A549 (cell line): ENCODE results near the gene ACR. TPM values are rescaled to one million over a fixed set of nuclear protein-coding genes. Genes with fewer than 3 reads are reported as not detected.

Experiments used
- ATAC-seq, 2 experiments: fragments of 200-7000 bp in 1 of 2; fragments of >200 bp in 1 of 2; cut with Nextera tagmentation in 1 of 2; cut with Tn5 transposase in 1 of 2; 3 replicates each; pipeline versions ENCODE4 v1.8.0 to v1.9.1; 2018 to 2020; ENCODE audit warnings: mild to moderate bottlenecking in 1 of 2, moderate library complexity in 1 of 2
- CTCF ChIA-PET: fragments of 300-600 bp; sonication (Branson Sonifier 250); formaldehyde crosslinking; extraction: SDS; loops from one replicate; lab custom pipeline; 2021; ENCODE audit warnings: antibody characterized with exemption, inconsistent platforms; lab: Yijun Ruan, JAX
- POLR2A ChIA-PET: fragments of 350-600 bp; formaldehyde crosslinking; extraction: SDS; loops from one replicate; lab custom pipeline; 2021; ENCODE audit warnings: antibody characterized with exemption, inconsistent platforms; lab: Yijun Ruan, JAX
- DNase-seq, 2 experiments: peaks; one replicate each; pipeline versions ENCODE4 v3.0.0 to v3.0.0-alpha.2; 2011 to 2016; ENCODE audit warnings: low read depth in 1 of 2, low spot score in 1 of 2
- FAIRE-seq: peaks from 2 replicates; lab custom pipeline; 2011; peaks lifted over from hg19 to GRCh38; lab: Jason Lieb, UNC
- H3K27ac ChIP-seq, 2 experiments: fragments of >200 bp; sonication (Bioruptor Twin); formaldehyde crosslinking; 3 replicates each; pipeline ENCODE4 v1.5.1; 2016 to 2017
- H3K4me1 ChIP-seq: fragments of >200 bp; sonication (Bioruptor Twin); formaldehyde crosslinking; 3 replicates; pipeline ENCODE4 v1.6.1; 2016
- H3K4me2 ChIP-seq: fragments of >200 bp; sonication (Bioruptor Twin); formaldehyde crosslinking; 3 replicates; pipeline ENCODE4 v1.6.1; 2016
- H3K4me3 ChIP-seq: fragments of >200 bp; sonication (Bioruptor Twin); formaldehyde crosslinking; 3 replicates; pipeline ENCODE4 v1.5.1; 2016
- H3K9me3 ChIP-seq: fragments of >200 bp; sonication (Bioruptor Twin); formaldehyde crosslinking; 3 replicates; pipeline ENCODE4 v1.6.1; 2016
- ATOH8 ChIP-seq: fragments of 250-450 bp; sonication (Bioruptor Pico); IDR thresholded peaks from 2 replicates; pipeline ENCODE4 v1.5.0; 2020; ENCODE audit warnings: low read depth, mild to moderate bottlenecking, moderate library complexity
- BHLHE40 ChIP-seq: IDR thresholded peaks from 2 replicates; pipeline ENCODE4 v1.6.1; 2012; ENCODE audit warnings: low read depth, low read length, inconsistent platforms
- CBX8 ChIP-seq: fragments of 200-600 bp; sonication (generic); IDR thresholded peaks from 2 replicates; pipeline ENCODE4 v1.6.1; 2016
- CEBPB ChIP-seq, 2 experiments: fragments of >200 bp in 1 of 2; sonication (Bioruptor Twin) in 1 of 2; formaldehyde crosslinking in 1 of 2; IDR thresholded peaks; 2 replicates each; pipeline ENCODE4 v1.6.1; 2012 to 2016
- CHD2 ChIP-seq: fragments of 150-350 bp; IDR thresholded peaks from 2 replicates; pipeline ENCODE4 v1.6.1; 2014; ENCODE audit warnings: low read length; ENCODE audit not compliant: partially characterized antibody
- EHF ChIP-seq: fragments of 250-450 bp; sonication (Bioruptor Pico); IDR thresholded peaks from 2 replicates; pipeline ENCODE4 v1.5.0; 2020; ENCODE audit warnings: mild to moderate bottlenecking
- ELK1 ChIP-seq: fragments of 150-350 bp; IDR thresholded peaks from 2 replicates; pipeline ENCODE4 v1.6.1; 2014; ENCODE audit warnings: low read depth, mild to moderate bottlenecking, low read length
- EP300 ChIP-seq, 2 experiments: fragments of >200 bp; sonication (Bioruptor Twin); formaldehyde crosslinking; IDR thresholded peaks; 2 replicates in 1 of 2; 3 replicates in 1 of 2; pipeline ENCODE4 v1.6.1; 2016 to 2017
- ESRRA ChIP-seq: fragments of 150-350 bp; IDR thresholded peaks from 2 replicates; pipeline ENCODE4 v1.6.1; 2014; ENCODE audit warnings: mild to moderate bottlenecking, low read length, borderline replicate concordance
- FOSL2 ChIP-seq, 2 experiments: fragments of 450-650 bp in 1 of 2; fragments of >200 bp in 1 of 2; sonication (Bioruptor Twin) in 1 of 2; formaldehyde crosslinking; IDR thresholded peaks; 2 replicates each; pipeline versions ENCODE4 v1.5.0 to v1.6.1; 2016 to 2020; ENCODE audit warnings: mild to moderate bottlenecking in 1 of 2, moderate library complexity in 1 of 2
- FOXS1 ChIP-seq: fragments of 250-450 bp; sonication (Bioruptor Pico); IDR thresholded peaks from 2 replicates; pipeline ENCODE4 v1.5.0; 2020; ENCODE audit warnings: mild to moderate bottlenecking, moderate library complexity
- GATA3 ChIP-seq: IDR thresholded peaks from 2 replicates; pipeline ENCODE4 v1.6.1; 2012; ENCODE audit warnings: borderline replicate concordance
- HEYL ChIP-seq: fragments of 250-450 bp; sonication (Bioruptor Pico); IDR thresholded peaks from 2 replicates; pipeline ENCODE4 v1.8.0; 2021; ENCODE audit warnings: mild to moderate bottlenecking, moderate library complexity
- HOXB5 ChIP-seq: fragments of 250-450 bp; sonication (Bioruptor Pico); IDR thresholded peaks from 2 replicates; pipeline ENCODE4 v1.5.0; 2020; ENCODE audit warnings: mild to moderate bottlenecking, moderate library complexity
- JUN ChIP-seq, 2 experiments: fragments of >200 bp; sonication (Bioruptor Twin); formaldehyde crosslinking; IDR thresholded peaks; 2 replicates in 1 of 2; 3 replicates in 1 of 2; pipeline ENCODE4 v1.6.1; 2016 to 2017
- KDM5A ChIP-seq: fragments of 200-600 bp; sonication (generic); IDR thresholded peaks from 2 replicates; pipeline ENCODE4 v1.6.1; 2016; ENCODE audit warnings: antibody characterized with exemption, mild to moderate bottlenecking
- MAFK ChIP-seq: fragments of 450-650 bp; IDR thresholded peaks from 2 replicates; pipeline ENCODE4 v1.6.1; 2014; ENCODE audit not compliant: partially characterized antibody
- MAX ChIP-seq: IDR thresholded peaks from 2 replicates; pipeline ENCODE4 v1.6.1; 2012
- MAZ ChIP-seq: fragments of 150-350 bp; IDR thresholded peaks from 2 replicates; pipeline ENCODE4 v1.6.1; 2014; ENCODE audit warnings: antibody characterized with exemption, low read depth, low read length, borderline replicate concordance
- NPAS2 ChIP-seq: fragments of 250-450 bp; sonication (Bioruptor Pico); IDR thresholded peaks from 2 replicates; pipeline ENCODE4 v1.8.0; 2022; ENCODE audit warnings: mild to moderate bottlenecking, moderate library complexity, borderline replicate concordance
- NR3C1 ChIP-seq: fragments of >200 bp; sonication (Bioruptor Twin); formaldehyde crosslinking; IDR thresholded peaks from 3 replicates; pipeline ENCODE4 v1.6.1; 2017
- RCOR1 ChIP-seq: fragments of 150-350 bp; IDR thresholded peaks from 2 replicates; pipeline ENCODE4 v1.6.1; 2014; ENCODE audit warnings: antibody characterized with exemption, low read length, low read depth
- RFX5 ChIP-seq: fragments of 450-650 bp; IDR thresholded peaks from 2 replicates; pipeline ENCODE4 v1.7.1; 2014; ENCODE audit warnings: antibody characterized with exemption, mild to moderate bottlenecking, moderate library complexity
- SMC3 ChIP-seq: fragments of >200 bp; sonication (Bioruptor Twin); formaldehyde crosslinking; IDR thresholded peaks from 3 replicates; pipeline ENCODE4 v1.6.1; 2018; ENCODE audit warnings: inconsistent platforms
- TFCP2L1 ChIP-seq: fragments of 250-450 bp; sonication (Bioruptor Pico); IDR thresholded peaks from 2 replicates; pipeline ENCODE4 v1.5.0; 2021; ENCODE audit warnings: mild to moderate bottlenecking
- TP53 ChIP-seq: fragments of 250-450 bp; sonication (Bioruptor Pico); IDR thresholded peaks from 2 replicates; pipeline ENCODE4 v1.5.0; 2021; ENCODE audit warnings: mild to moderate bottlenecking, moderate library complexity
- ZSCAN20 ChIP-seq: fragments of 250-450 bp; sonication (Bioruptor Pico); IDR thresholded peaks from 2 replicates; pipeline ENCODE4 v1.8.0; 2022; ENCODE audit warnings: mild to moderate bottlenecking, moderate library complexity
- WGBS: methylation state at CpG from one replicate; pipeline ENCODE4 v1.1.6; 2017; ENCODE audit errors: missing lambda C conversion rate; 5-methylcytosine and 5-hydroxymethylcytosine counted together
- polyA plus RNA-seq, 4 experiments: library from polyadenylated mRNA; depleted of rRNA in 3 of 4; stranded (reverse); fragments of >200 nt; fragmentation: RNase III in 1 of 4; extraction: RNeasy Plus Mini Kit Qiagen cat#74134 plus additional on column Dnase treatment in 1 of 4; gene quantifications; 2 replicates in 3 of 4; 3 replicates in 1 of 4; pipeline ENCODE4 v1.2.3, GENCODE V29; 2011 to 2017
- TF ChIP-seq, protein P1 (sequence below): fragments of 250-450 bp; sonication (Bioruptor Pico); IDR thresholded peaks from 2 replicates; pipeline ENCODE4 v1.5.0; 2021; ENCODE audit warnings: mild to moderate bottlenecking, moderate library complexity, borderline replicate concordance
- TF ChIP-seq, protein P2 (sequence below): IDR thresholded peaks from 2 replicates; pipeline ENCODE4 v1.6.1; 2012
- TF ChIP-seq, protein P3 (sequence below): fragments of >200 bp; sonication (Bioruptor Twin); formaldehyde crosslinking; IDR thresholded peaks from 3 replicates; pipeline ENCODE4 v1.6.1; 2016
- TF ChIP-seq, protein P4 (sequence below): IDR thresholded peaks from 2 replicates; pipeline ENCODE4 v1.6.1; 2012; ENCODE audit warnings: low read depth, borderline replicate concordance

The ACR gene
- polyA plus RNA-seq, 2 of the 4 experiments (the other 2 are of a cell fraction), result not detected

GRCh38 chr22:50705851-50706351 is 32.1 kb upstream of the ACR start (continued):
- TF ChIP-seq, protein P1, sequence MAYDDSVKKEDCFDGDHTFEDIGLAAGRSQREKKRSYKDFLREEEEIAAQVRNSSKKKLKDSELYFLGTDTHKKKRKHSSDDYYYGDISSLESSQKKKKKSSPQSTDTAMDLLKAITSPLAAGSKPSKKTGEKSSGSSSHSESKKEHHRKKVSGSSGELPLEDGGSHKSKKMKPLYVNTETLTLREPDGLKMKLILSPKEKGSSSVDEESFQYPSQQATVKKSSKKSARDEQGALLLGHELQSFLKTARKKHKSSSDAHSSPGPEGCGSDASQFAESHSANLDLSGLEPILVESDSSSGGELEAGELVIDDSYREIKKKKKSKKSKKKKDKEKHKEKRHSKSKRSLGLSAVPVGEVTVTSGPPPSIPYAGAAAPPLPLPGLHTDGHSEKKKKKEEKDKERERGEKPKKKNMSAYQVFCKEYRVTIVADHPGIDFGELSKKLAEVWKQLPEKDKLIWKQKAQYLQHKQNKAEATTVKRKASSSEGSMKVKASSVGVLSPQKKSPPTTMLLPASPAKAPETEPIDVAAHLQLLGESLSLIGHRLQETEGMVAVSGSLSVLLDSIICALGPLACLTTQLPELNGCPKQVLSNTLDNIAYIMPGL (CRISPR knock-in tag), result no peak
- TF ChIP-seq RCOR1, result no peak
- TF ChIP-seq CHD2, result no peak
- no peak for TF ChIP-seq FOSL2 (IDR thresholded peaks at IDR 0.05)
- no peak for TF ChIP-seq FOSL2 (CRISPR knock-in tag; IDR thresholded peaks at IDR 0.05)
- TF ChIP-seq ESRRA, result no peak
- TF ChIP-seq TFCP2L1 (CRISPR knock-in tag), result no peak

- TF ChIP-seq HOXB5, result no peak
- TF ChIP-seq SMC3, result no peak
- no peak for TF ChIP-seq ATOH8 (CRISPR knock-in tag)
- TF ChIP-seq MAFK, result no peak
- no peak for TF ChIP-seq HEYL (CRISPR knock-in tag)
- TF ChIP-seq NPAS2, result no peak
- no peak for TF ChIP-seq CEBPB (IDR thresholded peaks at IDR 0.05)
- no peak for TF ChIP-seq JUN (IDR thresholded peaks at IDR 0.05)
- TF ChIP-seq TP53 (CRISPR knock-in tag), result no peak
- TF ChIP-seq CBX8, result no peak
- TF ChIP-seq FOXS1 (CRISPR knock-in tag), result no peak
- no peak for TF ChIP-seq ZSCAN20 (CRISPR knock-in tag)
- no peak for TF ChIP-seq NR3C1
- TF ChIP-seq, protein P2, sequence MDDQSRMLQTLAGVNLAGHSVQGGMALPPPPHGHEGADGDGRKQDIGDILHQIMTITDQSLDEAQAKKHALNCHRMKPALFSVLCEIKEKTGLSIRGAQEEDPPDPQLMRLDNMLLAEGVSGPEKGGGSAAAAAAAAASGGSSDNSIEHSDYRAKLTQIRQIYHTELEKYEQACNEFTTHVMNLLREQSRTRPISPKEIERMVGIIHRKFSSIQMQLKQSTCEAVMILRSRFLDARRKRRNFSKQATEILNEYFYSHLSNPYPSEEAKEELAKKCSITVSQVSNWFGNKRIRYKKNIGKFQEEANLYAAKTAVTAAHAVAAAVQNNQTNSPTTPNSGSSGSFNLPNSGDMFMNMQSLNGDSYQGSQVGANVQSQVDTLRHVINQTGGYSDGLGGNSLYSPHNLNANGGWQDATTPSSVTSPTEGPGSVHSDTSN, result no peak
- no peak for TF ChIP-seq ELK1
- TF ChIP-seq, all 56 proteins: peak for 0
- no peak for ATAC-seq
- no peak overlapping the region for H3K27ac ChIP-seq
- no peaks in the 10 kb centered on the region for H3K4me1 ChIP-seq
- H3K4me3 ChIP-seq, result no peak overlapping the region
- no peak overlapping the region for H3K4me2 ChIP-seq
- POLR2A ChIA-PET, result no interaction called here
- FAIRE-seq, result no peak
- WGBS, result 95% methylated on average over 14 of the region's 14 CpGs
- no peaks in the 10 kb centered on the region for H3K9me3 ChIP-seq
- DNase-seq, result no peak
- CTCF ChIA-PET, result no interaction called here
Observed at GRCh38 chr22:50706481-50707125, 31.4 kb upstream of the ACR start.

DNA sequence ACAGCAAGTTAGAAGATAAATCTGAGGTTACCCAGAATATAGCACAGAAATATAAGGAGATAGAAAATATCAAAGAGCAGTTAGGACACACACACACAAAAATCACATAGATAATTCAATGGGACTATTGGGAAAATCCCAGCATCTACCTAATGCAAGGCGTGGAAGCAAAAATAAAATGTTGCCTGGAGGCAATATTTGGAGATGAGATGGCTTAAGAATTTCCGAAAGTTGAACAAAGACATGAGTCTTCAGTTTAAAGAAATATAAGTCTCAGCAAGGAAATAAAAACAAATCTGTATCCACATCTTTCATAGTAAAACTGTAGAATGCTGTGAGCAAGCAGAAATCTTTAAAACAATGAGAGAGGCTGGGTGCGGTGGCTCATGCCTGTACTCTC is 29.5 kb upstream of the ACR start:
- CTCF ChIA-PET, result interaction anchor here (0.7 kb wide), 1 partner anchor 1472 kb away, joined by 3 read pairs; no protein-coding TSS in a partner anchor
- TF ChIP-seq EHF (CRISPR knock-in tag), result no peak
- TF ChIP-seq CHD2, result no peak
- TF ChIP-seq RFX5, result no peak
- TF ChIP-seq, protein P3, sequence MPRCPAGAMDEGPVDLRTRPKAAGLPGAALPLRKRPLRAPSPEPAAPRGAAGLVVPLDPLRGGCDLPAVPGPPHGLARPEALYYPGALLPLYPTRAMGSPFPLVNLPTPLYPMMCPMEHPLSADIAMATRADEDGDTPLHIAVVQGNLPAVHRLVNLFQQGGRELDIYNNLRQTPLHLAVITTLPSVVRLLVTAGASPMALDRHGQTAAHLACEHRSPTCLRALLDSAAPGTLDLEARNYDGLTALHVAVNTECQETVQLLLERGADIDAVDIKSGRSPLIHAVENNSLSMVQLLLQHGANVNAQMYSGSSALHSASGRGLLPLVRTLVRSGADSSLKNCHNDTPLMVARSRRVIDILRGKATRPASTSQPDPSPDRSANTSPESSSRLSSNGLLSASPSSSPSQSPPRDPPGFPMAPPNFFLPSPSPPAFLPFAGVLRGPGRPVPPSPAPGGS, result no peak
- TF ChIP-seq GATA3, result no peak
- no peak for TF ChIP-seq KDM5A
- TF ChIP-seq RCOR1, result no peak
- TF ChIP-seq EP300 (IDR thresholded peaks at IDR 0.05), result no peak
- TF ChIP-seq MAX, result no peak
- no peak for TF ChIP-seq BHLHE40
- TF ChIP-seq HOXB5, result no peak
- no peak for TF ChIP-seq TP53 (CRISPR knock-in tag)
- TF ChIP-seq, protein P4, sequence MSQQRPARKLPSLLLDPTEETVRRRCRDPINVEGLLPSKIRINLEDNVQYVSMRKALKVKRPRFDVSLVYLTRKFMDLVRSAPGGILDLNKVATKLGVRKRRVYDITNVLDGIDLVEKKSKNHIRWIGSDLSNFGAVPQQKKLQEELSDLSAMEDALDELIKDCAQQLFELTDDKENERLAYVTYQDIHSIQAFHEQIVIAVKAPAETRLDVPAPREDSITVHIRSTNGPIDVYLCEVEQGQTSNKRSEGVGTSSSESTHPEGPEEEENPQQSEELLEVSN, result no peak
- TF ChIP-seq MAZ, result no peak

More for the DNA sequence above, 29.5 kb upstream of the ACR start:
- FAIRE-seq (no peak), ATAC-seq (no peak), DNase-seq (no peak)
- 82% methylated on average over 3 of the region's 3 CpGs for WGBS
- POLR2A ChIA-PET, result no interaction called here
- Histone ChIP-seq H3K4me2 (no peak overlapping the region), H3K9me3 (no peaks in the 10 kb centered on the region), H3K27ac (no peak overlapping the region), H3K4me3 (no peak overlapping the region), H3K4me1 (no peaks in the 10 kb centered on the region)
